HG02678 (cell line): Measurements from ENCODE around the gene SMOC2.
"Not testable (repeated sequence)": the region's sequence is repeated elsewhere in the genome, so short reads cannot be mapped to it uniquely, and the experiment has no call there.

Experiments
- ATAC-seq: cut with Tn5 transposase; IDR thresholded peaks from one replicate; pipeline ENCODE4 v1.9.1; 2021; ENCODE audit warnings: mild to moderate bottlenecking, moderate library complexity; ENCODE audit not compliant: unreplicated experiment

The SMOC2 gene

GRCh38 chr6:168570211-168570610 is 129.2 kb downstream of the SMOC2 start:
- no peak for ATAC-seq

- ATAC-seq: no peak
Measured at GRCh38 chr6:168571268-168571667, 130.3 kb downstream of the SMOC2 start.

GRCh38 chr6:168573276-168573835 is 132.4 kb downstream of the SMOC2 start:
- not testable (repeated sequence) for ATAC-seq

GRCh38 chr6:168574075-168574698 is 133.2 kb downstream of the SMOC2 start:
- no peak for ATAC-seq

- ATAC-seq: no peak
Measured at GRCh38 chr6:168574699-168575195, 133.8 kb downstream of the SMOC2 start.

- no peak for ATAC-seq
Measured at GRCh38 chr6:168575346-168576098, 134.5 kb downstream of the SMOC2 start.

GRCh38 chr6:168576388-168576787 is 135.4 kb downstream of the SMOC2 start:
- no peak for ATAC-seq

- no peak for ATAC-seq
Measured at GRCh38 chr6:168577496-168577895, 136.5 kb downstream of the SMOC2 start.

- ATAC-seq: no peak
Measured at GRCh38 chr6:168578036-168578435, 137.1 kb downstream of the SMOC2 start.

GRCh38 chr6:168581236-168581635 is 140.3 kb downstream of the SMOC2 start:
- ATAC-seq: no peak

GRCh38 chr6:168581706-168582105 is 140.7 kb downstream of the SMOC2 start:
- no peak for ATAC-seq

- no peak for ATAC-seq
Measured at GRCh38 chr6:168582571-168582981, 141.6 kb downstream of the SMOC2 start.

GRCh38 chr6:168583126-168583525 is 142.1 kb downstream of the SMOC2 start:
- ATAC-seq: no peak

- ATAC-seq: no peak
Measured at GRCh38 chr6:168583821-168584220, 142.8 kb downstream of the SMOC2 start.

- no peak for ATAC-seq
Measured at GRCh38 chr6:168584249-168584648, 143.3 kb downstream of the SMOC2 start.

GRCh38 chr6:168584671-168585070 is 143.7 kb downstream of the SMOC2 start:
- no peak for ATAC-seq

- ATAC-seq: no peak
Measured at GRCh38 chr6:168585441-168585840, 144.5 kb downstream of the SMOC2 start.

- ATAC-seq: no peak
Measured at GRCh38 chr6:168589275-168589674, 148.3 kb downstream of the SMOC2 start.

- no peak for ATAC-seq
Measured at GRCh38 chr6:168590406-168590805, 149.4 kb downstream of the SMOC2 start.

- ATAC-seq: no peak
Measured at GRCh38 chr6:168596344-168596743, 155.4 kb downstream of the SMOC2 start.

GRCh38 chr6:168597471-168597875 is 156.5 kb downstream of the SMOC2 start:
- no peak for ATAC-seq
